GM19238 (cell line): Measurements from ENCODE around the gene PGAP2.
A peak's percentile ranks its signal among the peaks of the same experiment; 100 is the strongest.
"Not testable (repeated sequence)": the region's sequence is repeated elsewhere in the genome, so short reads cannot be mapped to it uniquely, and the experiment has no call there.

Source experiments
- DNase-seq: peaks from one replicate; pipeline ENCODE4 v3.0.0; 2011; ENCODE audit warnings: low spot score; ENCODE audit not compliant: insufficient read length

The PGAP2 gene

DNA sequence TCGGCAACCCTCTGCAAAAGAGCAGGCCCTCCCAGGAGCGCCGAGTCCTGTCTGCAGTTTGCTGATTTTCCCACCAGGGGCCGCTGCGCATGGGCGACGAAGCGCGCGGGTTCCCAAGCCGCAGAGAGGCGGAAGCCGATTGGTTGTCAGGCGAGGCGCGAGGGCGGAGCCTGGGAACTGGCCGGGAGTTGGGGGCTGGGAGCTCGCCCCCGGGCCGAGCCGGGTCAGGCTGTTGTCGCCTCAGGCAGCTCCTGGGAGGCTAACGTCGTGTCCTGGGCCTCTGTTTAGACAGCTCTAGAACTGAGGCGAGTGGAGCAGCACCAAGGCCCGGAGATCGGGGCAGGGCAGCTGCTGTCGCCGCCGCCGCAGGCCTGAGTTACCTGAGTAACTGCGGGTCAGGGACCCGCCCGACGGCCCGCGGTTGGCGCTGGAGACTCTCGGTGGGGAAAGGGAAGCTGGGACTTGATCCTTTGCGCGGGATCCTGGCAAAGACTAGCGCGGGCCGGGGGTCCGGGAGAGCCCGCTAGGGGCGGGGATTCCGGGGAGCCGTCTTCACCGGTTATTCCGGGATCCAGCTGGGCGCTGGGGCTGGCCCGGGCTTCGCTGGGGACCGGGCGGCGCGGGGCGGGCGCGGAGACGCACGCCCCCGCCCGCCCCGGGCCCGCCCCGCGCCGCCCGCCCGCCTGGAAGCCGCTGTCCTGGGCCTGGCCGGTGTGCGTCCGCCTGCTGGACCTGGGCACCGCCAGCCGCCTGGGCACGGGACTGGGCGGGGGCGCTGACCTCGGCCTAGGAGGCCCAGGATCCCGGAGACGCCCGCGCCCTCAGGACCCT lies 46.8 kb downstream of the PGAP2 start, which contains the start of gene STIM1:
TSS of gene STIM1 (plus strand) at position 688 of the 831 bp plus-strand sequence. CDS start 607 bp downstream, outside the sequence.
- DNase-seq, result peak; percentile 88

DNA sequence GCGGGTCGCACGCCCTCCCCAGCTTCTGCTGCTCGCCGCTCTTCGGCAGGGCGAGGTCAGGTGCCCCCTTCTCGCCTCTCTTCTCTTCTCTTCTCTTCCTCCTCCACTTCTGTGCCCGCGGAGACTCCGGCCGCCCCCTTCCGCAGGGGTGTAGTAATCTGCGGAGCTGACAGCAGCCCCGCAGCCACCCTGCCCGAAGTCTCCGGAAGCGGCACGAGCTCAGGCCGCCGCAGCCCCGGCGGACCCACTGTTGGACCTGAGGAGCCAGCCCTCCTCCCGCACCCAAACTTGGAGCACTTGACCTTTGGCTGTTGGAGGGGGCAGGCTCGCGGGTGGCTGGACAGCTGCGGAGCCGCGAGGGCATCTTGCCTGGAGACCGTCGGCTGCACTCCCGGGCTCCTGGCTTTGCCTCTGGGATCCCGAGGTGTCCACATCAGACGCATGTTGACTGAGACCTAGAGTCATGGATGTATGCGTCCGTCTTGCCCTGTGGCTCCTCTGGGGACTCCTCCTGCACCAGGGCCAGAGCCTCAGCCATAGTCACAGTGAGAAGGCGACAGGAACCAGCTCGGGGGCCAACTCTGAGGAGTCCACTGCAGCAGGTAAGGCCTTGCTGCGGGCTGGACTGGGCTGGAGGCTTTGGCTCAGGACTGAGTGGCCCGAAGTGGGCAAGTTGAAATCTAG lies 47.6 kb downstream of the PGAP2 start:
- DNase-seq, result no peak

DNA sequence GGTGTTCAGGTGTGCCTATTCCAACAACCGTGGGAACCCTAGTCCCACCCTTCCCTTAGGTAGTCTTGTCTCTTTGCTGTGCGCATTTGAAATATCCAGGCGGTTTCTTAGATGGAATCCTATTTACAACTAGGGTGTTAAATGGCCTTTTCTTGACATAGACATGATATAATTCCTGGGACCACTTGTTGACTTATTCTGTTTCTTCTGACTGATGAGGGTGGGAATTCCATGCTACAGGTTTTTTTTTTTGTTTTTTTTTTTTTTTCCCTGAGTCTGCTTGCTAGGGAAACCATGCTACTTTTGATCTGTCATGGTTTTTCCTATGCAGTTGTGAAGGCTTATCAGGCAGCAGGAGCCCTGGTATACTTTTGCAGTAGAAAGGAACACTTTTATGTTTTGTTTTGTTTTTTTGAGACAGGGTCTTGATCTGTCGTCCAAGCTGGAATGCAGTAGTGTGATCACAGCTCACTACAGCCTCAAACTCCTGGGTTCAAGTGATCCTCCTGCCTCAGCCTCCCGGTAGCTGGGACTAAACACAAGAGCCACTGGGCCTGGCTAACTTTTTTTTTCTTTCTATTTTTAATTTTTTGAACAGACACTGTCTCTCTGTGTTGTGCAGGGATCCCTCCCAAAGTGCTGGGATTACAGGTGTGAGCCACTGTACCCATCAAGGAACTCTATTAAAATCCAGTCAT lies 48.6 kb downstream of the PGAP2 start:
- no peak for DNase-seq

DNA sequence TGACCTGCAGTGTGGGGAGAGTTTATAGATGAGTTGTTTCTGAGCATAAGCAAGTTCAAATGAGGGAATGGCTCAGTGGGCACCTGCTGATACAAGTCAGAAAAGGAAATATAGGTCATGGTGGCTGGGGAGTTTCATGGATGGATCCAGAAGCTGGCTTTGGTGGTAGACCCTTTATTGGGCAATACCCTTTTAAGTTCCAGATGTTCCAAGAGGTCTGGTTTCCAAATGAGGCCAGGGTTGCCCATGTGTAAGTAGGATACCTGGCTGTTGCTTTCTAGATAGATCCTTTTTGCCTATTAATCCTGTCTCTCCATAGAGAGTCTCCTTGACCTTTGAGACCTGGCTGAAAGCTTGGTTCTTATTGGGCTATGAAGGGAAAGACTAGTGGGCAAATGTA lies 49.3 kb downstream of the PGAP2 start:
- DNase-seq, result no peak

DNA sequence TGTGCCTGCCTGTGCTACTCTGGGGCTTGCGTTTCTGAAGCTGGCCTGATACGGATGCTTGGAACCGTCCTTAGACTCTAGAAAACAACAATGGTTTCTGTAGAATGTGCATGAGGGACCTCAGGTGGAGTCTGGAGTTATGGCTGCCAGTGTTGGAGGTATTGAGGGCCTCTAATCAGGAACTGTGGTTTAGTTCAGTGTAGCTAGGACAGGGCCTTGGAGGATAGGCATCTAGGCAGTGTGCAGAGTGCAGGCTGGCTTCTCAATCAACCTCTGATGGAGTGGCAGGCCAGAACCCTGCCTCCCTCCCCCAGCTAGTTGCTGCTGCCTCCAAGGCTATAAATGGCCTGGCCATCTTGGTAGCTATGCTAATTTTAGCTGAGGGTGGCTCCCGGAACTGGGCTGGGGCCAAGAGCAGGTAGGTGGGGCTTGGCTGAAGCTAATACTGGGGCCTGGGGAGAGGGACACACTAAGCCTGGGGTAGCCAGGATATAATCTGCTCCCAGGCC lies 51.1 kb downstream of the PGAP2 start:
- no peak for DNase-seq

DNA sequence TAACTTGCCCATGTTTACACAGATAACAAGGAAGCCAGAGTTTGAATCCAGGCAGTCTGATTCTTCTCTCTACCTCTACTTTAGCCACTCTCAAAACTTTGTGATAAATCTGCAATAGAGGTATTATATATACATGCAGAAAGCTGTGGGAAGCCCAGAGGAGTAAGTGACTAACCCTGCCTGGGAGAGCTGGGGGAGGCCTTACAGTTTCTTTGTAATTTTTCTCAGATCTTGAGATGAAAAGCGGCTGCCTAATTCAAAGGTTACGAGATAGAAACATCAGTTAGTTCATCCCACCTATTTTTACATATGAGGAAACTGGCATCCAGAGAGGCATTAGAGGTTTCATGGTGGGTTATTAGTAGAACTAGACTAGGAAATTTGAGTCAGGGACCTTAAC lies 52.0 kb downstream of the PGAP2 start:
- DNase-seq, result no peak

DNA sequence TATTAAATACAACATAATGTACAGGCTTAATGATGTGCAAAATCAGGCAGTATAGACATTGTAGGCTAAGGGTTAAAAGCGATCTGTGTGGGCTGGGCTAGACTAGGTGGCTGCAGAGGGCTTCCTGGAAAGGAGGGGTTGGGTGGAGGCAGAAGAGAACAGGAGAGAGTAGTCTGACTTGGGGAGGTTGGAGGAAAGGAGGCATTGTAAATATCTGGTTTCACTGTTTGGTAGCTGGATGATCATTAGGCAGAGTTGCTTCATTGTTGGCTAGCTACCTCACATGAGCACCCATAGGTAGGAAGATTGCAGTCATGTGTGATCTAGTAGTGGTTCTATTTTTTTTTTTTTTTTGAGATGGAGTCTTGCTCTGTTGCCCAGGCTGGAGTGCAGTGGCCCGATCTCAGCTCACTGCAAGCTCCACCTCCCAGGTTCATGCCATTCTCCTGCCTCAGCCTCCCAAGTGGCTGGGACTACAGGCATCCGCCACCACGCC lies 52.6 kb downstream of the PGAP2 start:
- DNase-seq, result not testable (repeated sequence)

DNA sequence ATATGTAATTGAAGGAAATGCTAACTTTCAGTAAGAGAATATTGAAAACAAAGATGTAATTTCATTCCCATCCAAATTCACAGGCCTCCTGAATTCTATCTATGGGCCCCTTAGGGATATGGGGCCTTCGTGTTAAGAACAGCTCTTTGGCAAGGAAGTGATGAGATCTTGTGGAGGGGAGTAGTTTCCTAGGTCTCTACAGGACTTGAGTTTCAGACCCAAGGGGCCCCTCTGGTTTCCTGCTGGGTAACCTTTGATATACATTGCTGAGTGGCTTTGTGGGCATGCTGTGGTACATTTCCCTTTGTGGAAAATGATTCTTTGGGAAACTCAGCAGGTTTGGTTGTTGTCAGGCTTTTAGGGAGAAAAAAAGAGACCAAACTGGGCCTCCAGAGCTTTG lies 53.3 kb downstream of the PGAP2 start:
- no peak for DNase-seq

DNA sequence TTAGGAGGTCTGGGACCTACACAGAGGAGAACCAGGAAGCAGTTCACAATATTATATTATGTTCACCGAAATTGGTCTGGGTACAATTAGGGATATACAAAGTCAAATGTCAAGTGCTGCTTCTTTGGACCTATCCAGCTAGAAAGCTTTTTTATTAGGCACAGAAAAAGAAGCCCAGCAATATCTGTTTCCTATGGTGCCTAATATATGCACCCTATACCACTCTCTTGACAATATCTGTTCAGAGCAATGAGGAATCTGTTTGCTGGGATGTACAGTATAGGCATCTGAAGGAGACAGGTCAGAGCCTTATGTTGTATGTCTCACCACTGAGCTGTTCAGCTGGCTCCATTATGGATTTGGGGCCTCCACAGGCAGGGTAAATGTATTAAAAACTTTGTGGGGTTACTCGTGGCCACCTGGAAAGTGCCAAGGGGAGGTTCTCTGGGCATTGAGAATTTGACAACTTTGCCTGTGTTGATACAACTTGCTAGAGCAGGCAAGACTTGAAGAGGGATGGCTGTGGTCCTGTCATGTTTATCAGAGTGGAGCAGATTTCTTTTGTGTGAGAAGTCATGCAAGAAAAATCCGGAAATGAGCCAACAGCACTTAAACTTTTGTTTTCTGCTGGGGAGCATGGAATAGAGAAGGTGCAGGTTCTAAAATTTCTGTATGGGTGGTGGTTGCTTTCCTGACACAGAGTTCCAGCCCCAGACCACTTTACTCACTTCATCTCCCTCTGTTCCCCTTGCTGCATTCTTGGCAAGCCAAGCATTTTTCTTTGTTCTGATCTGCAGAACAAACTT lies 57.2 kb downstream of the PGAP2 start:
- no peak for DNase-seq

DNA sequence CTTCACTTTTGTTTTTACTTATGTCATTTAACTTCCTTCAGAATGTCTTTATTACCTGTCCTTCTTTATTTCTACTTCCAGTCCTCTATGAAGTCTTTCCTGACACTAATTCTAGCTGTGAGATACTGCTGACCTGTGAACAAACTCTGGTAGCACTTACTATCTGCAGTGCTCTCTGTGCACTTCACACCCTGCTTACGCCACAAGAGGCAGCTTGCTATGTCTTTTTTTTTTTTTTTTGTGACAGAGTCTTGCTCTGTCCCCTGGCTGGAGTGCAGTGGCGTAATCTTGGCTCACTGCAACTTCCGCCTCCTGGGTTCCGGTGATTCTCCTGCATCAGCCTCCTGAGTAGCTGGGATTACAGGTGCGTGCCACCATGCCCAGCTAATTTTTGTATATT lies 57.8 kb downstream of the PGAP2 start:
- no peak for DNase-seq

DNA sequence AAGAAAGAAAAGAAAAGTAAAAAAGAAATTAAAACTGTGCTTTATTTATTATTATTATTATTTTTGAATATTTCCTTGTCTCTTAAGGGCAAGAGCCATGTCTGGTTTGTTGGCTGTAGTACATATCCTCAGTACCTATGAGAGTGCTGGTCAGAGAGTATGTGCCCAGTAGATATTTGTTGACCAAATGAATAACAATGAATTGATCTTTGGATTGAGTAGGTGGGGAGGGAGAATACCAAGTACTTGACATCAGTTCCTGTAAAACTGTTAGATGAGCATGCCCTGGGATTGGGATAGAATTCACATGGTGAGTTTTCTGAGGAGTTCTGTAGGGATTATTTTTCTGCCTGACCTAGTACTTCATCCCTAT lies 58.5 kb downstream of the PGAP2 start:
- no peak for DNase-seq

DNA sequence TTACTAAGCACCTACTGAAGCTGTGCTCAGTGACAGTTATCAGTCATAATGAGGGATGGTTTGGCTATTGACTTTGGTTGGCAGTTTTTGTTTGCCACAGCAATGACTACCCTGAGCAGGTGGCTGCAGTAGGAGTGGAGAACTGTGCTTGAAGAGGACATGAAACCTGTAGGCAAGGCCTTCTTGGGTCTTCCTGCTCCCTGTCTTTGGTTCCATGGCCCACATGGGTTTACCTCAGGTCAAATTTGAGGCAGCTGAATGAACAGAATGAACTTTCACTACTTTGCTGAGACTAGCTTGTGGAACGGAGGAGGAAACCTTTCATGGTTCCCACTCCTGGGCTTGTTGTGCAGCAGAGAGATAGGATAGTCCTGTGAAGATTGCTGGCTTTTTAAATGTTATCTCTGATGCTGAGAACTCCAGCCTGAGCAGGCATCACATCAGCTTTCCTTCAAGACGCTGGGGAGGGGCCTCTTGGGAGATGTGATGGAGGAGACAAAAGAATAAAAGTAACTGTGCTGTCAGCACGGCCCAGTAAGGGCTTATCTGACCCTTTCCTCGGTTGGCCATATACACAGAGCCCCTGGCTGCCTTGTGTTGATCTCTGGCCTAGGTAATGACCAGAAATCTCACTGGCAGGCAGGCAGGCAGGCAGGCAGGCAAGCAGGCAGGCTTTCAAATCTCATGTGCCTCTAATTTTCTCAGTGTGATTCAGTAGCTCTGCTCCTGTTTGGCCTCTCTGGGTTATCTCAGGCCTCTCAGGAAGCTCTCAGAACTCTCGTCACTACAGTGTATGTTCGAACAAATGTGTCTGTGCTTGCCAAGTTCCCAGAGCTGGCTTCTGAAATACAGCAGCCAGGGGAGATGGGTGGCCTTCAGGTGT lies 59.1 kb downstream of the PGAP2 start:
- DNase-seq, result no peak

DNA sequence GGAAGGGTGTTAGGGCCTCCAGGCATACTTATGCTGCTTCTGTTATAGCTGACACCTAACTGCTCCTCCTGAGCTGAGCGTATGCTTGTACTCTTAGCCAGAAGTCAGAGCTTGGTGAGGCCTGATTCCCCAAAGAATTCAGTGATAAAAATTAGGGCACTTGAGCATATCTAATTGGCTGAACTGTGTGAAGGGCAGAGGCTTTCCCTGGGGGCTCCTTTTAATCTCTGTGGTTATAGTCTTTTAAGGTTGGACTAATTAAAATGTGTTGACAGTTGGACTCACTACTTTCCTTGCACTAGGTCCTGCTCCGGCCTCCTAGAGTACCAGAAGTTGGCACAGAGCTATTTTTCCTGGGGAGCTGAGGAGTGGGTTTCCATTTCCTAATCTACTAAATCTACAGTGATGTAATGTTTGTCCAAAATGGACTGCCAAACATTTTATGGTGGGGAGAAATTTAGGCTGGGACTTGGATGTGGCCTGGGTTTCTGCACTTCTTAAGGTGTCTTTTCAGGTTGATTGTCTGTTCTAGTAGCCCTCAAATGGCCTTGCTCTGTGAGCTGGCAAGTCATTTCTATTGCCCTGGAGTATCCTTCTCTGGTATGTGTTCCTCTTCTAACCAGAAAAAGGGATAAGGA lies 65.5 kb downstream of the PGAP2 start:
- no peak for DNase-seq
